ENCODE results near the gene CDK5RAP3. TPM values are rescaled to one million over a fixed set of nuclear protein-coding genes. Genes with fewer than 3 reads are reported as not detected.

The CDK5RAP3 gene
- total RNA-seq, 4 donors from 2014 or later = 43.9 to 70.2 (median 58.4) TPM

- no peaks in the 10 kb centered on the region for H3K9me3 ChIP-seq
- H3K4me3 ChIP-seq = no peak overlapping the region
- no peak for DNase-seq (ENCODE audit: extremely low spot score)
- 100% methylated on average over 3 of the region's 3 CpGs for WGBS
- no peaks in the 10 kb centered on the region for H3K36me3 ChIP-seq
- H3K27me3 ChIP-seq = no peaks in the 10 kb centered on the region
- TF ChIP-seq POLR2A (IDR thresholded peaks at IDR 0.05; ENCODE audit: low read depth) (no peak), EP300 (IDR thresholded peaks at IDR 0.05) (no peak), POLR2AphosphoS5 (IDR thresholded peaks at IDR 0.05) (no peak), CTCF (IDR thresholded peaks at IDR 0.05) (no peak)
- no peak overlapping the region for H3K27ac ChIP-seq (replicated peaks in 1 of 4)
- intact Hi-C loops (cut with DNase I) = no loop called here
- H3K4me1 ChIP-seq = no peaks in the 10 kb centered on the region
Observed at GRCh38 chr17:47962901-47963300, 8.0 kb upstream of the CDK5RAP3 start.

- no peak for TF ChIP-seq POLR2A (IDR thresholded peaks at IDR 0.05; ENCODE audit: low read depth)
- no peak for TF ChIP-seq CTCF (IDR thresholded peaks at IDR 0.05)
- no peak for TF ChIP-seq POLR2AphosphoS5 (IDR thresholded peaks at IDR 0.05)
- H3K4me1 ChIP-seq = peaks cover 0 to 2% (median under 1%) of the 10 kb centered on the region in 4 donors
- H3K4me3 ChIP-seq = no peak overlapping the region
- peaks cover 0 to 9% (median 0%) of the 10 kb centered on the region in 4 donors for H3K27me3 ChIP-seq
- no peaks in the 10 kb centered on the region for H3K9me3 ChIP-seq
- no peak overlapping the region for H3K27ac ChIP-seq (replicated peaks in 1 of 4)
- 91% methylated on average over 5 of the region's 5 CpGs for WGBS
- intact Hi-C loops (cut with DNase I) = no loop called here
- H3K36me3 ChIP-seq = no peaks in the 10 kb centered on the region
- no peak for DNase-seq (ENCODE audit: extremely low spot score)
Observed at GRCh38 chr17:47964856-47965255, 6.1 kb upstream of the CDK5RAP3 start.

GRCh38 chr17:47966079-47966519 is 4.8 kb upstream of the CDK5RAP3 start:
- TF ChIP-seq POLR2A (IDR thresholded peaks at IDR 0.05; ENCODE audit: low read depth) (no peak), POLR2AphosphoS5 (IDR thresholded peaks at IDR 0.05) (no peak), EP300 (IDR thresholded peaks at IDR 0.05) (no peak), CTCF (IDR thresholded peaks at IDR 0.05) (no peak)
- 47% methylated on average over 1 of the region's 1 CpG for WGBS
- intact Hi-C loops (cut with DNase I) = no loop called here
- Histone ChIP-seq H3K9me3 (no peaks in the 10 kb centered on the region), H3K4me3 (no peak overlapping the region), H3K27me3 (peaks cover 0 to 9% (median 0%) of the 10 kb centered on the region in 4 donors), H3K36me3 (no peaks in the 10 kb centered on the region), H3K27ac (replicated peaks in 1 of 4) (peak overlapping the region in 1 of 4 donors; percentile 40), H3K4me1 (peaks cover 0 to 10% (median 7%) of the 10 kb centered on the region in 4 donors)
- no peak for DNase-seq (ENCODE audit: extremely low spot score)

- Histone ChIP-seq H3K36me3 (no peaks in the 10 kb centered on the region), H3K4me3 (no peak overlapping the region), H3K9me3 (no peaks in the 10 kb centered on the region), H3K27me3 (peaks cover 0 to 9% (median 0%) of the 10 kb centered on the region in 4 donors), H3K27ac (replicated peaks in 1 of 4) (no peak overlapping the region), H3K4me1 (peaks cover 7 to 26% (median 21%) of the 10 kb centered on the region in 4 donors)
- TF ChIP-seq POLR2A (IDR thresholded peaks at IDR 0.05; ENCODE audit: low read depth) = no peak
- 67% methylated on average over 3 of the region's 5 CpGs for WGBS
- DNase-seq (ENCODE audit: extremely low spot score) = no peak
- intact Hi-C loops (cut with DNase I) = no loop called here
Observed at GRCh38 chr17:47967607-47968252, 3.2 kb upstream of the CDK5RAP3 start.

- Histone ChIP-seq H3K27me3 (peaks cover 0 to 9% (median 0%) of the 10 kb centered on the region in 4 donors), H3K27ac (replicated peaks in 1 of 4) (no peak overlapping the region), H3K4me1 (peaks cover 7 to 28% (median 21%) of the 10 kb centered on the region in 4 donors), H3K36me3 (peaks cover 0 to 6% (median 5%) of the 10 kb centered on the region in 4 donors), H3K4me3 (no peak overlapping the region), H3K9me3 (no peaks in the 10 kb centered on the region)
- no peak for DNase-seq (ENCODE audit: extremely low spot score)
- intact Hi-C loops (cut with DNase I) = no loop called here
- TF ChIP-seq CTCF (IDR thresholded peaks at IDR 0.05) (no peak), POLR2AphosphoS5 (IDR thresholded peaks at IDR 0.05) (no peak)
- 86% methylated on average over 5 of the region's 5 CpGs for WGBS
Observed at GRCh38 chr17:47968836-47969235, 2.1 kb upstream of the CDK5RAP3 start.
